Suppressor macrophage treated with lipopolysaccharide for 1 hour (primary cell): ENCODE results near the gene FNIP2.
A peak's percentile ranks its signal among the peaks of the same experiment; 100 is the strongest.

Experiments used
- DNase-seq, 3 donors: peaks; one replicate each; pipeline ENCODE4 v3.0.0-alpha.2; 2020 to 2022

Gene FNIP2

DNA sequence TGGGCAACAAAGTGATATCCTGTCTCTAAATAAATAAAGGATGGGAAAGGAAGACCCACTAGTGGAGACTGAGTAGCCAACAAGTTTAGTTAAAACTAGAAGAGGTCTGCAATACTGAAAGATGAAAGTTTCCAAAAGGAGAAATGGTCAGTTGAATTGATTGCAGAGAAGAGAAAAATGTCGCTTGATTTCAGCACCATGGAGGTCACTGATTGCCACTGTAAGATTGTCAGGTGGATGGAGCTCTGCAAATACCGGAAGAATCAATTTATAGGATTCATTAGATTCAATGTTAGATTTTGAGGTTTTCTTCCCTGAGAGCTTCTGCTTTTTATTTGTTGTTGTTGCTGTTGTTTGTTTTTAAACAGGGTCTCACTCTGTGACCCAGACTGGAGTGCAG lies 5.4 kb upstream of the FNIP2 start:
- no peak for DNase-seq

DNA sequence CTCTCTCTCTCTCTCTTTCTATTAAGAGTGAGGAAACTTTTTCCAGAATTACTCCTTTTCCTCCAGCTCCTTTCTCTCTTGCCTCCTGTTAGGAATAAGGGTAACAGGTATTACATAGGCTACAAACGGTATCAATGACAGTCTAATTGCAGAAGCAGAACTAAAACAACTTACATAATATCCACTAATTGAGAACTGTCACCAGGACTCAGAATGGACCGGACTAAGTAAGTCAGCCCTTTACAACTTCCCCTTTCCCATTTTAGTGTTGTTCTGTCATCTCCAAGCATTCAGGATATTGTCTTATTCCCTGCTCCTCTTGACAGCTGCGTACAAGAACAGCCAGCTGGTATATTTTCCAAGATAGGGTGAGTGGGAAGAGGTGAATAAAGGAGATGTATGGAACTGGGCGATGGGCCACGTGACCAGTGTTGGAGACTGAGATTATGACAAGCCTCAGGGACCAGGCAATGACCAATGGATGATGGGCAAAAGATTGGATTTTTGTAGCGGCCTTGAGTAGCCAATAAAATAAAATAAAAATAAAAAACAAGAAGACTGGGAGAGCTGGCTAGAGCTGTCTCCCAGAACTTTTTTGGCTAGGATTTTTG lies 2.3 kb upstream of the FNIP2 start:
- peak; percentile 64 to 85 (median 81) for DNase-seq

DNA sequence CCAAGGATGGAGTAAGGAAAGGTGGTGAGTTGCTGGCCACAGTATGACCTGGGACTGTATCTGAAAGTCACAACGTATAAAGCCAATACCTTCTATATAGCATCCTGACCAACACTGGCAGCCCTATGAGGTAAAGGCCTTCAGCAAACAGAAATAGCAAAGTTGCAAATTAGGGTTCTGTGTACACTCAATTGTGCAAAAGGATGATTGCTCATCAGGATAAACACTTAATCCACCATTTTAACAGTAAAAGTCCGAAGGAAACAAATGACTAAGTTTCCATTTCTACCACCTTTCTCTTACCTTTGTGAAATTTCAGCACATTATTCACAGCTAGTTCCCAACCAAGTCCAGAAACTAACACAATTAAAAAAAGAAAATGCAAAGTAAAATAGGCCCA lies 1.4 kb upstream of the FNIP2 start:
- DNase-seq, result peak; percentile 27 to 67 (median 64)

DNA sequence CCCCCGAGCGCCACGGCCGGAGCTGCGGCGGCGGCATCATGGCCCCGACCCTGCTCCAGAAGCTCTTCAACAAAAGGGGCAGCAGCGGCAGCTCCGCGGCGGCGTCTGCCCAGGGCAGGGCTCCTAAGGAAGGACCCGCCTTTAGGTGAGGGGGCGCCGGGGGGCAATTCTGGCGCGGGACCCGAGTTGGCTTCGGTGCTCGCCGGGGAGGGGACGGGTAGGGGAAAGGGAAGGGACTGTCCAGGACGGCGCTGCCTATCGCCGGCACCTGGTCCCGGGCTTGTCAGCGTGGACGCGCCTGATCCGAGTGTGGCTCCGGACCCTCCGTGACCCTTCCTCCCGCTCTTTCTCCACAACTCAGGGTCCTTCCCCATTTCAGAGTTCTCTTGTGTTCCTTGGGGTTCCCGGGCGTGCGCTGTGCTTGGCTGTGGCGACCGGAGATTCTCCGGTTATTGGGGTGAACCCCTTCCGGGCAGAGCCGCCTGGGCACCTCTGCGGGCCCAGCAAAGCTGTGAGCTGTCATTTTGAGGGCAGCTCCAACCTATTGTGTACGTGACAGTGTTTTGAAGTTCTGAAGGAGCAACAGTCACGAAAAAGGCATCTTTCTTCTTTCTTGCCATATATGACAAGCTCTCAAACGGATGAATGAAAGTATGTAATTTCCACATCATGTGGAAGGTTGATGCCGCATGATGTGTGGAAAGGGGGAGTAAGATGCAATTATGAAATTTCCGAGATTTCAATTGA lies 522 bp downstream of the FNIP2 start:
- DNase-seq, result peak; percentile 82 to 94 (median 92)

DNA sequence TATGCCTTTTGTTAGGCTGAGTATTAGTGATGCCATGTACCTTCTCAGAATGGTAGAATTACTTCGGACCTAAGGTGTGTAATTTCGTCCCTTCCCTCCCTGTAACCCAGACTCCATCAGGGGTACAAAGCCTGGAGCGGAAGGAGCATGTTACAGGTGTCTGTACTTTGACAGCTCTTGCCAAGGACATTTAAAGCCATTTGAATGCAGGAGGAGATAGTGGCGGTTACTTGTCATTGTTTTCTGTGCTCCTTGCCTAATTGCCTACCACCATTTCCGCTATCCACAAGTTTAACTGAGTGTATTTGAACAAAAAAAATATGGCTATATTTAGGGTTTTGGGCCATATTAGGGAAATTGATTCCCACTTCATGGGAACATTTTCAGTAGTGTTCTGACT lies 1.8 kb downstream of the FNIP2 start:
- no peak for DNase-seq

DNA sequence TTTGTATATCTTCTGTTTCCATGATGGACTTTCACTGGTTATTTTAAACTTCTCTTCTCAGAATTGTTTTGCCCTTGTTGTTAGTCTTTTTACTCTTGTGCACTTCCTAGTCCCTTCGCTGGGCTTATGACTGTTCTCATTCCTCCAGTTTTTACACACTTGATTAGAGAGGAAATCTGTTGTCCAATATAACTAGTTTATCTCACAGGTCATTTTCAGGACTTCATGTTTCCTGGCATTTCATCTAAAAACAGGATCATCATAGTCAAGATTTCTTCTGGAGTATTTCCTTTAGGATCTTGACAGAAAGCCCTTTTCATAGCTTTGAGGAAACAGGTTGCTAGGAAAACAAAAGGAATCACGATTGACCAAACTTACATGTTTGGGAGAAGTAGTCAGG lies 3.0 kb downstream of the FNIP2 start:
- DNase-seq, result no peak

DNA sequence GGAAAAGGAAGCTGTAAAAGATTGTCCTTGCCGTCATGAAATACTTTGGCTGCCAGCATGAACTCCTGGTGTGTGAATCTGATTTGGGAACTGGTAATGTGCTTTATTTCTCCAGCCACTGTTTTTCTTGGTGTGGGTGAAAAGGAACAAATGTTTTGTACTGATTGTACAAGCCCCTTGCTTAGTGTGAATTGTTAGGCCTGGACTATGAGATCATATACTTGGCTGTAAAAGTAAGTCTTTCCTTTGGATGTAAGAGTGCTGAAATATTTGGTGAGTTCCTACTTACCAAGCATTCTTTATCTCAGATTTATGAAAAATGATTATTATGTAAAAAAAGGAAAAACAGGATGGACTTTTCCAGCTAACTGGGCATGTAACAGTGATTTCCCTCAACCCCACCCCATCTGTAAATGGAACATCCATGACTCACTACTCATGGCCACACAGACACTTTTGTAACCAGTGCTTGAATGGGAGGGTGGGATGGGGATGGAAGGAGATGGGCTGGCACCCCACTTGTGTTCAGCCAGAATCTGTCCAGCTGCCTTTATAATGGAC lies 6.3 kb downstream of the FNIP2 start:
- DNase-seq, result peak; percentile 60 to 77 (median 74)

DNA sequence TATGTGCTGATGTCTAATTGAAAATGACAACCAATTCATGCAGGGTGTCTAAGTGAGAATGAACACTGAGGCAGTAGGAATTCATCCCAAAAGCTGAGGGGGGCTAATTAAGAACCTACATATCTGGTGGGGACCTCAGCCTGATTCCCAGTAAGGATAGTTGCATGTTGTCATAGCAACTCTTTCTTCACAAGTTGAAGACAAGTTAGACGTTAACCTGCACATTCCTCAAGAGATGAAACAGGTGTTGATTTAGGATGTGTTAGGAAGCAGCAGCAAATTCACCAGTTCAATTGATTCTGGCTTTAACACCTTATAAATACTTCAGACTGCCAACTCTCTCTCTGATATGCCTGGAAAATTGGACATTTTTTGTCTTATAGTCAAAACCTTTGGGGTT lies 7.3 kb downstream of the FNIP2 start:
- DNase-seq, result no peak

DNA sequence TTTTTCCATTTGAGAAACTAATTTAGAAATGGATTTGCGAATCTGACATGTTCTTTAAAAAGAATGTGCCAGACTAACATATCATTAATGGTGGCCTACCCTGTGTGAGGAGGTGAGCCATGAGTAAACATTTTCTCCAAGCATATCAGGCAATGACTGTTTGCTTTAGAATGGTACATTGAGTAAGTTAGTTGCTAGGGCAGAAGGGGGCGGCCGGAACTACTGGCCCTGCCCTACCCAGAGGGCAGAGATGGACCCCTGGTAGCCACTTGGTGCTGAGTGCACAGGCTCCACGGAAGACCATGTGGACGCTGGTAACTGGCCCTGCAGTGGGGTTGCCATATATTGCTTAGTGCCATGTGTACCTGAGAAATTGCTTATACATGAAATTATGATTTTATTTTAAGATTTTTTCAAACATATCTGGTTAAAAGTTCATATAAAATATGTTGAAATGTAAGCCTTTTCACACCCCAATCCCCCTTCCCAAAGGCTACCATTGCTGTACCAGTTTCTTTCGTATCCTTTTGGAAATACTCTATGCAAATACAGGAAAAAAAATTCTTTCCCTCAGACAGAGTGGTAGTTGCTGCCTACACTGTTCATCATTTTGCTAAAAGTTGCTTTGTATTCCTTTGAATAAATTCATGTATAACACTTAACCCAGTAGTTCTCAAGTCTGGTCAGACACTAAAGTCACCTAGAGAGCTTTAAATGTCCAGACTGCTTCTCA lies 8.8 kb downstream of the FNIP2 start:
- peak in 1 of 3 donors; percentile 20 for DNase-seq

DNA sequence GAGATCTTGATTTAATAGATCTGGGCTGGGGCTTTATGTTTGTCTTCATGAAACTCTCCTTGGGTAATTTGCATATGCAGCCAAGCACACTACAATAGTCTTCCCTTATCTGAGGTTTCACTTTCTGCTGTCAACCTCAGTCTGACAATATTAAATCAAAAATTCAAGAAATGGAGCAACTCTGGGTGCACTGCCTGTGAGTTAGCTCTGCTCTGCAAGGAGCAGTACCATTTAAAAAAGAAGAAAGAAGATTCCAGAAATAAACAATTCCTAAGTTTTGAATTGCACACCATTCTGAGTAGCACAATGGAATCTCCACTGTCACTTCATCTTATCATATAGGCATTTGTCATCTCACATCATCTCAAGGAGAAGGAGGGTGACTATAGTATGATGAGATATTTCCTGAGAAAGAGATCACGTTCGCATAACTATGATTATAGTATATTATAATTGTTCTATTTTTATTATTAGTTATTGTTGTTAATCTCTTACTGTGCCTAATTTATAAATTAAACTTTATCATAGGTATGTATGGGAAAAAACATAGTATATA lies 9.4 kb downstream of the FNIP2 start:
- peak; percentile 41 to 77 (median 65) for DNase-seq

DNA sequence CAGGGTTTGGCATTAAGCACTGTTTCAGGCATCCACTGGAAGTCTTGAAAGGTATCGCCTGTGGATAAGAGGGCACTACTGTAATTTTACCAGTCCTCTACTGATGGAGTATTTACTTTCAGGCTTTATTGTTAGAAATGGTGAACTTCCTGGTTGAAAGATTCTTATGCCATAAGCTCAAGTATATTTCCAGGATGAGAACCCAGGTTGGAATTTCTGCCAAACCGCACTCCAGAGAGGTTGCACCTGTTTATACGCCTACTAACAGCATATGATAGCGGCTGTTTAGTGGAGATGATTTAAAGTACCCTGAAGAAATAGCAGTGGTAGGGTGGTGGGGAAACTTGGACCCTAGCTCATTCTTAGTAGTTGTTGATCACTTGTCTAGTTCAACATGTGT lies 9.9 kb downstream of the FNIP2 start:
- DNase-seq, result no peak

DNA sequence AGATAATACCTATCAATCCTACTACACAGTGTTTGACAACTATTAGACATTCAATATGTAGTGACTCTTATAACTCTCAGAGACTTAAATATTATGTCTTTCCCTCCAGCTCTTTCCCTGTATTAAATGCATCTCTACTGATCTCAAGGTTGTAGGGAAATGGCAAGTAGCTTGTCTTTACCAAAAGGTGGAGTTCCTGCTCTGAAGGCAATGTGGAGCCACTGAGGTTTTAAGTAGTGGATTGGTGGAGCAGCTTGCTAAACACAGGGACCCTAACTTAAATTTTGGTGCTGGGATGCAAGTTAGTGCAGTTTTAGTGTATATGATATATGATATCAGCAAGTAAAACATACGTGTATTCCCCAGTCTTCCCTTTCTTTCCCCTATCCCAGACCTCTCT lies 13.1 kb downstream of the FNIP2 start:
- DNase-seq, result no peak

DNA sequence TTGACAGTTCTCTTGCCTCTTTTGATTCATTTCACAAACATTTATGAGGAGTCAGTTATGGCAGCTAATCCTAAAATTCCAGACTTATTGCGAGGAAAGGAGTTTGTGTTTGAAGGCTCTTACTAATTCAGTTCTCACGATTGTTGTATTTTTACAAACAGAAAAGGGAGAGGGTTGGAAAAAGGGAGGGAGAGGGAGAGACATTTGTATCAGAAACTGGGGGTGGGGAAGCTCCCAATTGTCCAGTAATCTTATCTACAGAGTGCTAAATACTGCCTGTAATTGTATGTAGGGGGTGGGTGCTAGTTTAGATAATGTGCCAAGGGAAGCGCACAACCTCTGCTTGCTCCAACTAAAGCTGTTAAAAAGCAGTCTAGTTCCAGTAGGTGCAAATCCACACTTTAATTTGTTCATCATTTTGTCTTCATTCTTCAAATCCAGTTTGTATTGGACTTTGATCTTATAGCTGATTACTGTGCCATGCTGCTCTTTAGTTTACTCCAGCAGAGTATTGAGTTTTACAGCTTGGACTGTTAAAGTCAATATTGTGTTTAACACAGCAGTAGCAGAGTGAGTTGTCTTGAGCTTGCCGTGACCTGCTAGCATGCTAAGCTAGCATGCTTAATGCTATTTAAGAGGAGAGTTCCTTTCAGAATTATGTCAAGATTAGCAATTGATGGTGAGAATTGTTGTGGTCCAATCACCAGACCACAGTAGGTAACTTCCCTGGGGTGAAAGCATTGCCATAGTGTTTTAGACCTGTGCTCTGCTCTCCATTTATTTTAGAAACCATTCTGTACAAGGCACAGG lies 13.9 kb downstream of the FNIP2 start:
- no peak for DNase-seq

DNA sequence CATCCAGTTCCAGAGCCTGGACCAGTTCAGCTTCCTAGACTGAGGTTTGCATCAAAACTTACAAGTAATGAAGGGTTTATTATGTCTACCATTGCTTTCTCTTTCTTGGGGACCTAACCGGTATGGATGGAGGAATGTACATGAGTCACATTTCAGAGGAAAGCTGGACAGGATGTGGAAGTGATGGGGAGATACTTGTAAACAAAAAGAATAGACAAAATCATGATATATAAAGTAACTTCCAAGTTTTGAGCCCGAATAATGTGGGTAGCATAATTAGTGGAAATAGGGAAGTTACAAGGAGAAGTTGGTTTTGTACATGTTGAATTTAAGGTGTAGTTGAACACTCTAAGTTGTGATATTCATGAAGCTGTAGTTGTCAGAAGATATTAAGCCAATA lies 15.0 kb downstream of the FNIP2 start:
- peak in 2 of 3 donors; percentile 27 to 54 for DNase-seq

DNA sequence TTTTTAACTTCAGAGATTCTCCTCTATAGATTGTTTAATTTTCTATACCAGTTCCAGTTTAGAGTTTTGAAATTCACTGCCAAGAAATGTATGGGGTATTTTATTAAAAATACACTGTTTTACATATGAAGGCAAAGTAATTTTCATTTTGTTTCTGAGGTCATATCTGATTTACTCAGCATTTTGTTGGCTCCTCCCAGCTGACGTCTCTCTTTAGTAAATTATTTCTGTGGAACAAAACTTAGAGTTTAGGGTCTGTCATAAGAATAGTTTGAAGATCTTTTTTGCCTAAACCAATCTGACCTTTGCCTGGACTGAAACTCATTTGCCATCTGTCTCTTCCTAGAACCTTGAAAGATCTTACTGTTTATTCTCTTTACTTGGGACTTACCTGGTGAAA lies 16.9 kb downstream of the FNIP2 start:
- DNase-seq, result peak in 1 of 3 donors; percentile 69

DNA sequence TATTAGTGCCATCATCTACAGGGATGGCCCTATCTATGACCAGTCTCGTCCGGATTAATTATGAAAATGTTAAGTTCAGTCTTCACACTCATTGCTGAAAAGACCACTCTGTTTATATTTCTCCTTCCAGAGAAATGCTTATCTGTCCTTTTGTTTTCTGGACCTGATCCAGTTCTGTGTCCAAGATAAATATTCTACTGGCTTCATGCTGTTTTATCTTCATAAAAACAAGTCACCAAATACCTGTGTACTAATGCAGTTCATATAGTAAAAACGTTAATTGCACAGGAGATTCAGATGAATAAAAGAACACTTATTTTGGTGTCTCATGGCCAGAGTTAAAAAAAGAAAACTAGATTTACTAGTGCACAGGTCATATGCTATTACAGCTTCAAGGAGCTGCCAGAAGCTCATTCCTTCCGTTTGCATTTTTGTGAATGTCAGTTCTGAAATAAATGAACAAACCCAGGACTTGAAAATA lies 17.3 kb downstream of the FNIP2 start:
- DNase-seq, result no peak

DNA sequence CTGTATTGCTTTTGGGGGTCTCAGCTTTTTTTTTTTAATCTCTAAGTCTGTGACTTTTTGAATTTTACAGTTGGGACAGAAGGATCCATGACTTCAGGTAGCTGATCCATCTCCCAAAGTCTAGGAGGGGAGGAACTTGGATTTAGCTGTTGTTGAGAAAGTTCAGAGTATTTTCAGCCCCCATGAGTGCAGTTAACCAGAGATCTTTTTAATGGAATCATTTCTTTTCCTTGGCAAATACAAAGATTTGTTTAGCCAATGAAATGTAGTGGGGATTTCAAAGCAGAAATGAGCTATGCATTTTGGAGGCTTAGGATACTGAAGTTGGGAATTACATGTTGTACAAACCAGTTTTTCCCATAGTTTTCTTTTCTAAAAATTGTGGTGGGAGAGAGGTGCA lies 18.1 kb downstream of the FNIP2 start:
- DNase-seq, result no peak

DNA sequence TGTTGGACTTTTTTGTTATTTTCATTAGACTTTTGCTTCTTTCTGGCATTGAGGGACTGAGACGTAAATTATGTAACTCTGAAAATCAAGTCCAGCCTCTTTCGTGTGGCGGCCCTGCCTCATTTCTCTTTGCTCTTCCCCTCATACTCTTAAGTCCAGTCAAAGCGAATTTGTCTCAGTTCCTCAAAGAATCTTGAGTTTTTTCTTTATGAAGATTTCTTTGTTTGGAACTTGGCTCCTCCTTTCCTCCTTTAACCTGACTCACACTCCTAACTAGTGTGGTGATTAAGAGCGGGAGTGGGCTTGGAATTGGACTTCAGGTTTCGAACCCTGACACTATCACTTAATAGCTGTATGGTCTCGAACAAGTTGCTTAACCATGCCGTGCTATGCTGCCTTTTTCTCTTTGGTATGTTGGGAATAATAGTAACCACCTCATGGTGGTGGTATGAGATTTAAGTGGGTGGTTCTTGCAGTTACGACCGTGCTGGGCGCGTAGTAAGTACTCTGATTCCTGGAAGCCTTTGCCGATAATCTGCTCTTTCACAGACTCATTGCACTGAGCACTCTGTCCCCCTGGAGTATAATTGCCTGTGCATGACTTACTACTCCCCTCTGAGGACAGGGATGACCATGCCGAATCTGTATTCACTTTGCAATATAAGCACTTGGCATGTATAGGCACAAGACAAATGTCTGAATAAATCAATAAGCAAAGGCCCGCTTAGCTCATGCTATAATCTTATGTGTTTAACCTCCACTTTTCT lies 19.1 kb downstream of the FNIP2 start:
- DNase-seq, result peak; percentile 55 to 86 (median 80)

DNA sequence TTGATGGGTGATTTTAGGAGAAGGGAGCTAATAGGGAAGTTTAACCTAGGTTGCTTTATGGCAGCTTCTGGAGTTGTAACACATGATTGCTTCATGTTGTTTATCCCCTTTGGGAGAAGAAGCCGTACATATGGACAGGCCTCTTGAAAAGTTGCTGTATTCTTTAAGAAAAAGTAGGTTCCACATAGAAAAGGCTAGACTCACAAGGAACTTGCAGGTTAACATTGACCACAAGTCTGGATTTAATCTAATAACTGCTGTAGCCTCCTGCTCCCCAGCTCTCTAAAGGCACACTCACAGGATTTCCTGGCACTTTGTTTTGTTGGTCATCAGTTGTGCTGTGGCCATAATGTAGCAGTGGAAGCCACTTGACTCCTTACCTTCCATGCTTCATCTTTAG lies 19.7 kb downstream of the FNIP2 start:
- DNase-seq, result peak; percentile 60 to 74 (median 67)

DNA sequence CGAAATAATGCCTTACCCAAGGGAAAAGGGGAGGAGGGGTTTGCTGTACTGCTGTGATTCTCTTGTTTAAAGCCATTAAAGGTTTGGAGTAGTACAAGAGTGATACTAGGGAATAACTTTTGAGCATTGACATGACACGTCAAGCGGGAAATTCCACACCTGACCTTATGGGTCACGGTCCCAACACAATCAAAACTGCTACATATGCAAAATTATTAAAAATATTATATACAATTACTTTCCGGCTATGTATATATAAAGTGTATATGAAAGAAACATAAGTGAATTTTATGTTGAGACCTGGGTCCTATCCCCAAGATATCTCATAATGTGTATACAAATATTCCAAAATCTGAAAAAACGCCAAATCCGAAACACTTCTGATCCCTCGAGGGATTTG lies 21.0 kb downstream of the FNIP2 start:
- DNase-seq, result peak in 1 of 3 donors; percentile 40

DNA sequence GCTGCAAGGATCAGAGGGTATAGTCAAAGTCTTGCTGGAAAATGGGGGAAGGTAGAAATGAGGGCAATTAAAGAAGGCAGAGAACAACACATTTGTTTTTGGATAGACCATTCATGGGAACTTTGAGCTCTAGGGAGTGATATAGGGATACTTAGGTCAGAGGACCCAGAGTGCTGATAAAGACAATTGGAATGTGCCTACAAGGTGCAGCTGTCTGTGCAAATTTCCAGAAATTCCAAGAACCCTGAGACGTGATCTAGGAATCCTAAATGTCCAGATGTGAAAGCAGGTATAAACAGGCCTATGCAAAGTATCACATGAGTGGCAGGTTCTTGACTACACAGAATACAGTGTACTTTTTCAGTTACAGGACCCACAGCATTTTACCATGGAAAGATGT lies 24.2 kb downstream of the FNIP2 start:
- no peak for DNase-seq
